Skin of body (tissue), 3 donors: ENCODE results near the gene PLA2G4F. TPM values are rescaled to one million over a fixed set of nuclear protein-coding genes. Genes with fewer than 3 reads are reported as not detected.
"Not testable (repeated sequence)": the region's sequence is repeated elsewhere in the genome, so short reads cannot be mapped to it uniquely, and the experiment has no call there.

ENCODE experiments used
- DNase-seq: peaks from one replicate; lab custom pipeline; 2025; lab: John Stamatoyannopoulos, UW
- small RNA-seq: library from RNA; depleted of rRNA; stranded (forward); fragments of <200 nt; gene quantifications from one replicate; pipeline ENCODE3, GENCODE V24; 2014; ENCODE audit warnings: low replicate concordance
- total RNA-seq: library from RNA; depleted of rRNA; stranded (reverse); fragments of >200 nt; gene quantifications from one replicate; pipeline ENCODE4 v1.2.3, GENCODE V29; 2014

Gene PLA2G4F
- total RNA-seq, 1 donor from 2014 or later = 6.8 TPM

- DNase-seq = no peak
Measured at GRCh38 chr15:42100021-42100800, 56.2 kb downstream of the PLA2G4F start.

GRCh38 chr15:42097018-42097417 is 59.4 kb downstream of the PLA2G4F start:
- DNase-seq = no peak

DNA sequence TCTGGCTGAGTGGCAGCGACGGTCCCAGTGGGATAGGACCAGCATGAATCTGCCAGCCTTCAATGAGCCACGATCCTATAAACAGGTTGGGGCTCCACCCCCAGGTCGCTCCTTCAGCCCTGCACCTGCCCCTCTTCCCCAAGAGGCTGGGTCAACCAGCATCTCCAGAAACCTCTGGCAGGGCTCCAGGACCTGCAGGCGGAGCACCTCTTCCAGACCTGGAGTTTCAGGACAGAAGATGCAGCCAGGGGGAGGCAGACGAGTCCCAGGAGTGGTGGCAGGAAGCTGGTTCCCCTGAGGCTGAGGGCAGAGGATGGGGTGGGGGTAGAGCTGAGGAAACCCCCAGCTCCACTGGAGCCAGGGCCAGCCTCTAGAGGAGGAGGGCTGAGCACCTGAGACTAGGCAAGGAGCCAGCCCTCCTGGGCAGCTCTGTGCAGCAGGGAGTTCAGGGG is 61.9 kb downstream of the PLA2G4F start, which contains the start of gene PLA2G4D:
PLA2G4D (minus strand) TSS at position 51 of the 452 bp plus-strand sequence. CDS start 103 bp downstream, outside the sequence.
- DNase-seq = no peak

GRCh38 chr15:42093966-42094365 is 62.5 kb downstream of the PLA2G4F start:
- no peak for DNase-seq

GRCh38 chr15:42092398-42093318 is 63.8 kb downstream of the PLA2G4F start:
- no peak for DNase-seq

GRCh38 chr15:42091753-42092397 is 64.6 kb downstream of the PLA2G4F start:
- not testable (repeated sequence) for DNase-seq

DNA sequence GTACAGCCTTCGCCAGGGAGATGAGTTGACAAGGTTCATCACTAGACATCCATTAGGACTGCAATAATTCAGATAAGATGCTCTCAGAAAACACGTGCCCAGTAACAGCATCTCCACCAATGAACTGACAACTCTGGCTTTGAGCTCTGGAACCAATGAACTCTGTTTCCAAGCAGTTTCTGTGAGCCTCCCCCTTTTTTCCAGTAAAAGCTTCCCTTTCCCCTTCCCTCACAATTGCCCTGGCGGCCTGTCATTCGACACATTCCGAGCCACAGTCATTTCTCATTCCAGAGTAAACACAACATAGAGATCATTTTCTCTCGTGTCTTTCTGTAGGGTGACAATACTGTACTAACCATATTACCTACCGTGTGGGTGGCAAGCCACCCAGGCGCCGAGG is 65.7 kb downstream of the PLA2G4F start:
- DNase-seq = no peak

- no peak for DNase-seq
Measured at GRCh38 chr15:42090370-42090769, 66.1 kb downstream of the PLA2G4F start.

GRCh38 chr15:42089942-42090341 is 66.5 kb downstream of the PLA2G4F start:
- no peak for DNase-seq

Small RNAs within 50 kb of the gene (small RNA-seq; reads per million reads assigned to genes)
- gene MIR627 = 0.73 reads per million, percentile 73 among the genes with 10 or more reads in this experiment

Other genes with a start within 250 kb of the PLA2G4F start
- 19.8 TPM for gene EHD4, start 184.1 kb downstream of the PLA2G4F start, total RNA-seq
- 33.8 TPM for gene PLA2G4E, start 135.6 kb downstream of the PLA2G4F start, total RNA-seq
- 4.8 TPM for gene PLA2G4D, start 62.1 kb downstream of the PLA2G4F start, total RNA-seq
- gene VPS39, start 51.7 kb upstream of the PLA2G4F start, total RNA-seq = 44.2 TPM
- 20.7 TPM for gene GANC, start 116.6 kb upstream of the PLA2G4F start, total RNA-seq
- gene TMEM87A, start 116.8 kb upstream of the PLA2G4F start, total RNA-seq = 85.9 TPM
- gene CAPN3, start 202.9 kb upstream of the PLA2G4F start, total RNA-seq = 66.0 TPM